HCT116 (cell line): Measurements from ENCODE around the gene SERHL2. TPM values are rescaled to one million over a fixed set of nuclear protein-coding genes. Genes with fewer than 3 reads are reported as not detected.
"Not testable (repeated sequence)": the region's sequence is repeated elsewhere in the genome, so short reads cannot be mapped to it uniquely, and the experiment has no call there.

Experiments
- ATAC-seq: fragments of 200-7000 bp; cut with Tn5 transposase; 2 replicates; pipeline ENCODE4 v1.9.1; 2020; ENCODE audit warnings: mild to moderate bottlenecking, moderate library complexity
- BruUV-seq: library from RNA; stranded (reverse); fragments of 400-500 nt; replicated peaks from 2 replicates; lab custom pipeline; 2021; lab: Mats Ljungman, UMichigan
- CTCF ChIA-PET: fragments of 300-600 bp; sonication (Branson Sonifier 250); formaldehyde crosslinking; loops from one replicate; lab custom pipeline; 2021; ENCODE audit warnings: antibody characterized with exemption; lab: Charles Lee
- POLR2A ChIA-PET: fragments of 300-600, 350-600 bp; sonication (Branson Sonifier 250); formaldehyde crosslinking; loops from one replicate; lab custom pipeline; 2021; ENCODE audit warnings: antibody characterized with exemption; lab: Charles Lee
- RAD21 ChIA-PET, 2 experiments: fragments of 300-600 bp; sonication (Branson Sonifier 250); formaldehyde crosslinking; loops; one replicate each; lab custom pipeline; 2023; ENCODE audit warnings: low total read pairs in 2 of 2; ENCODE audit not compliant: uncharacterized antibody in 2 of 2, unreplicated experiment in 2 of 2, low non-redundant PET in 1 of 2; lab: Charles Lee
- DNase-seq: peaks from one replicate; pipeline ENCODE4 v3.0.0-alpha.2; 2010; ENCODE audit warnings: low read depth, low spot score
- H2AFZ ChIP-seq: fragments of 200-600 bp; shearing (Covaris generic), sonication (generic); 2 replicates; pipeline ENCODE4 v1.6.1; 2017; ENCODE audit warnings: low read depth, mixed run types, mixed read lengths, antibody characterized with exemption, low read length; ENCODE audit not compliant: poor library complexity, severe bottlenecking
- H3K27ac ChIP-seq: 2 replicates; pipeline ENCODE4 v1.5.1; 2012; ENCODE audit warnings: low read depth, low read length
- H3K27me3 ChIP-seq: fragments of 200-600 bp; sonication (generic); 2 replicates; pipeline ENCODE4 v1.6.1; 2016; ENCODE audit warnings: mixed run types, low read length, mixed read lengths; ENCODE audit not compliant: insufficient read depth
- H3K36me3 ChIP-seq, 2 experiments: fragments of 200-500 bp in 1 of 2; fragments of 200-600 bp in 1 of 2; sonication (Bioruptor generic) in 1 of 2; sonication (generic) in 1 of 2; 2 replicates each; pipeline versions ENCODE4 v1.5.1 to v1.6.1; 2014 to 2016; ENCODE audit warnings: low read length in 2 of 2, inconsistent platforms in 1 of 2, mixed read lengths in 1 of 2, mixed run types in 1 of 2; ENCODE audit not compliant: insufficient read depth in 2 of 2, control insufficient read depth in 1 of 2
- H3K4me1 ChIP-seq, 2 experiments: fragments of 200-600 bp in 1 of 2; sonication (generic) in 1 of 2; 2 replicates each; pipeline versions ENCODE4 v1.5.1 to v1.6.1; 2012 to 2017; ENCODE audit warnings: low read length in 2 of 2, inconsistent platforms in 1 of 2, mild to moderate bottlenecking in 1 of 2, mixed read lengths in 1 of 2, mixed run types in 1 of 2, moderate library complexity in 1 of 2; ENCODE audit not compliant: insufficient read depth in 2 of 2, control insufficient read depth in 1 of 2
- H3K4me2 ChIP-seq: fragments of 200-600 bp; sonication (generic); 2 replicates; pipeline ENCODE4 v1.6.1; 2017; ENCODE audit warnings: mixed run types, low read length, mixed read lengths
- H3K4me3 ChIP-seq, 2 experiments: fragments of 200-600 bp in 1 of 2; sonication (generic) in 1 of 2; replicated peaks in 1 of 2; 2 replicates each; pipeline ENCODE4 v1.5.1; 2011 to 2016; ENCODE audit warnings: low read length in 2 of 2, control low read depth in 1 of 2, low read depth in 1 of 2, mild to moderate bottlenecking in 1 of 2, mixed read lengths in 1 of 2, mixed run types in 1 of 2
- H3K79me2 ChIP-seq: fragments of 200-600 bp; sonication (generic); 2 replicates; pipeline ENCODE4 v1.6.1; 2017; ENCODE audit warnings: mild to moderate bottlenecking, mixed run types, low read length, moderate library complexity, mixed read lengths; ENCODE audit not compliant: insufficient read depth
- H3K9ac ChIP-seq: fragments of 200-600 bp; sonication (generic); 2 replicates; pipeline ENCODE4 v1.6.1; 2016; ENCODE audit warnings: low read length, mixed read lengths
- H3K9me2 ChIP-seq: fragments of 200-600 bp; sonication (generic), shearing (Covaris generic); 2 replicates; pipeline ENCODE4 v1.6.1; 2017; ENCODE audit warnings: mixed run types, mild to moderate bottlenecking, moderate library complexity; ENCODE audit not compliant: insufficient read depth
- H3K9me3 ChIP-seq, 2 experiments: fragments of 200-500 bp in 1 of 2; fragments of 200-600 bp in 1 of 2; sonication (Bioruptor generic) in 1 of 2; sonication (generic) in 1 of 2; 2 replicates each; pipeline ENCODE4 v1.6.1; 2014 to 2017; ENCODE audit warnings: low read length in 2 of 2, mixed read lengths in 2 of 2, inconsistent platforms in 1 of 2, low read depth in 1 of 2, mild to moderate bottlenecking in 1 of 2, mixed run types in 1 of 2, moderate library complexity in 1 of 2; ENCODE audit not compliant: control insufficient read depth in 1 of 2, insufficient read depth in 1 of 2
- H4K20me1 ChIP-seq: fragments of 200-600 bp; sonication (generic), shearing (Covaris generic); 2 replicates; pipeline ENCODE4 v1.6.1; 2017; ENCODE audit warnings: mixed run types, mild to moderate bottlenecking, moderate library complexity; ENCODE audit not compliant: insufficient read depth
- intact Hi-C: fragments of 100-400 bp; cut with micrococcal nuclease; formaldehyde crosslinking; loops from 2 replicates; pipeline ENCODE4 v1.10.0; 2022
- total RNA-seq: library from RNA; stranded (reverse); gene quantifications from one replicate; pipeline ENCODE4 v1.2.1, GENCODE V29; 2021; ENCODE audit not compliant: unreplicated experiment

SERHL2 gene
- total RNA-seq, 1 experiment from 2014 or later: not detected

GRCh38 chr22:42517103-42517502 lies 36.7 kb upstream of the SERHL2 start:
- H2AFZ ChIP-seq, H3K27ac ChIP-seq, H3K27me3 ChIP-seq, RAD21 ChIA-PET, H3K36me3 ChIP-seq, ATAC-seq, DNase-seq, H3K9ac ChIP-seq, intact Hi-C loops, H3K9me2 ChIP-seq, POLR2A ChIA-PET, H4K20me1 ChIP-seq, H3K4me2 ChIP-seq, H3K9me3 ChIP-seq, BruUV-seq, H3K4me3 ChIP-seq: not testable (repeated sequence)
- H3K79me2 ChIP-seq: peaks cover 38% of the 10 kb centered on the region
- CTCF ChIA-PET: interaction anchor here (0.6 kb wide), 1 partner anchor 484 kb away, joined by 3 read pairs; no protein-coding TSS in a partner anchor
- peaks cover 7 to 17% of the 10 kb centered on the region in 2 experiments for H3K4me1 ChIP-seq

- BruUV-seq, H2AFZ ChIP-seq, H3K27me3 ChIP-seq, POLR2A ChIA-PET, H3K36me3 ChIP-seq, H3K9me2 ChIP-seq, CTCF ChIA-PET, H4K20me1 ChIP-seq, H3K9me3 ChIP-seq, RAD21 ChIA-PET, intact Hi-C loops, DNase-seq: not testable (repeated sequence)
- ATAC-seq: peak; percentile 57
- peaks cover 7 to 17% of the 10 kb centered on the region in 2 experiments for H3K4me1 ChIP-seq
- peak overlapping the region; percentile 75; the same call in 1 of the 2 replicates for H3K27ac ChIP-seq
- H3K4me2 ChIP-seq: peak overlapping the region; percentile 96
- peaks cover 38% of the 10 kb centered on the region for H3K79me2 ChIP-seq
- peak overlapping the region; percentile 67 to 68 for H3K4me3 ChIP-seq
- peak overlapping the region; percentile 86 for H3K9ac ChIP-seq
Measured at GRCh38 chr22:42518638-42519524, 34.9 kb upstream of the SERHL2 start.
